GM23248 (cell line): Measurements from ENCODE around the gene VWA1. TPM values are rescaled to one million over a fixed set of nuclear protein-coding genes. Genes with fewer than 3 reads are reported as not detected.
A peak's percentile ranks its signal among the peaks of the same experiment; 100 is the strongest.
"Not testable (repeated sequence)": the region's sequence is repeated elsewhere in the genome, so short reads cannot be mapped to it uniquely, and the experiment has no call there.

Experiments used
- DNase-seq: peaks from one replicate; pipeline ENCODE4 v3.0.0-alpha.2; 2015
- H2AFZ ChIP-seq: fragments of 200-600 bp; sonication (generic); 2 replicates; pipeline ENCODE4 v1.6.1; 2016; ENCODE audit warnings: antibody characterized with exemption
- H3F3A ChIP-seq: fragments of 200-600 bp; sonication (generic); 2 replicates; pipeline ENCODE4 v1.6.1; 2016; ENCODE audit warnings: mild to moderate bottlenecking, antibody characterized with exemption, mixed run types; ENCODE audit not compliant: insufficient read depth
- H3K27ac ChIP-seq: fragments of 200-600 bp; sonication (generic); 2 replicates; pipeline ENCODE4 v1.5.1; 2016; ENCODE audit warnings: mild to moderate bottlenecking
- H3K27me3 ChIP-seq: fragments of 200-600 bp; sonication (generic); replicated peaks from 2 replicates; pipeline ENCODE4 v1.6.1; 2016; ENCODE audit warnings: mild to moderate bottlenecking; ENCODE audit not compliant: insufficient read depth
- H3K36me3 ChIP-seq: fragments of 200-600 bp; sonication (generic); 2 replicates; pipeline ENCODE4 v1.6.1; 2016; ENCODE audit warnings: low read depth, mild to moderate bottlenecking
- H3K4me1 ChIP-seq: fragments of 200-600 bp; sonication (generic); 2 replicates; pipeline ENCODE4 v1.6.1; 2016; ENCODE audit warnings: mild to moderate bottlenecking; ENCODE audit not compliant: insufficient read depth
- H3K4me2 ChIP-seq: fragments of 200-600 bp; sonication (generic); one replicate; pipeline ENCODE4 v1.6.1; 2016; ENCODE audit warnings: mild to moderate bottlenecking; ENCODE audit not compliant: unreplicated experiment
- H3K4me3 ChIP-seq: fragments of 200-600 bp; sonication (generic); 2 replicates; pipeline ENCODE4 v1.5.1; 2016; ENCODE audit warnings: mild to moderate bottlenecking
- H3K79me2 ChIP-seq: fragments of 200-600 bp; sonication (generic); 2 replicates; pipeline ENCODE4 v1.6.1; 2016; ENCODE audit warnings: mild to moderate bottlenecking; ENCODE audit not compliant: insufficient read depth
- H3K9ac ChIP-seq: fragments of 200-600 bp; sonication (generic); 2 replicates; pipeline ENCODE4 v1.6.1; 2016; ENCODE audit warnings: mild to moderate bottlenecking
- H3K9me2 ChIP-seq: fragments of 200-600 bp; sonication (generic); 2 replicates; pipeline ENCODE4 v1.6.1; 2016; ENCODE audit warnings: mixed run types, mild to moderate bottlenecking, moderate library complexity; ENCODE audit not compliant: insufficient read depth
- H3K9me3 ChIP-seq: fragments of 200-600 bp; sonication (generic); one replicate; pipeline ENCODE4 v1.6.1; 2017; ENCODE audit warnings: low read depth
- H4K20me1 ChIP-seq: fragments of 200-600 bp; sonication (generic); 2 replicates; pipeline ENCODE4 v1.6.0; 2016; ENCODE audit not compliant: insufficient read depth
- EZH2 ChIP-seq: fragments of 200-600 bp; sonication (generic); IDR thresholded peaks from 2 replicates; pipeline ENCODE4 v1.6.1; 2018; ENCODE audit warnings: antibody characterized with exemption, mild to moderate bottlenecking; ENCODE audit not compliant: insufficient read depth, poor library complexity, severe bottlenecking
- EZH2phosphoT487 ChIP-seq: fragments of 200-600 bp; sonication (generic); IDR thresholded peaks from 2 replicates; pipeline ENCODE4 v1.6.1; 2018; ENCODE audit warnings: antibody characterized with exemption, moderate library complexity, mild to moderate bottlenecking, low read depth; ENCODE audit not compliant: insufficient read depth
- WGBS, 2 experiments: methylation state at CpG; one replicate each; pipeline ENCODE4 v1.1.6; 2015 to 2017; ENCODE audit warnings: low lambda C conversion rate in 2 of 2, low coverage in 1 of 2; ENCODE audit errors: missing lambda C conversion rate in 2 of 2; 5-methylcytosine and 5-hydroxymethylcytosine counted together
- in situ Hi-C: fragments of 300-500 bp; cut with MboI; formaldehyde crosslinking; loops from 2 replicates; pipeline ENCODE4 v1.15.0; 2020
- polyA plus RNA-seq: library from polyadenylated mRNA; unstranded; fragments of >200 nt; fragmentation: Nextera tagmentation; extraction: Ambion mirVana; gene quantifications from 2 replicates; pipeline ENCODE4 v1.2.1, GENCODE V29; 2016
- total RNA-seq: library from RNA; depleted of rRNA; stranded (reverse); fragments of >200 nt; shearing (Covaris generic); gene quantifications from 2 replicates; pipeline ENCODE4 v1.2.3, GENCODE V29; 2014

VWA1 gene
- total and polyA plus RNA-seq, 2 experiments from 2014 or later = 1.3 to 1.4 TPM

DNA sequence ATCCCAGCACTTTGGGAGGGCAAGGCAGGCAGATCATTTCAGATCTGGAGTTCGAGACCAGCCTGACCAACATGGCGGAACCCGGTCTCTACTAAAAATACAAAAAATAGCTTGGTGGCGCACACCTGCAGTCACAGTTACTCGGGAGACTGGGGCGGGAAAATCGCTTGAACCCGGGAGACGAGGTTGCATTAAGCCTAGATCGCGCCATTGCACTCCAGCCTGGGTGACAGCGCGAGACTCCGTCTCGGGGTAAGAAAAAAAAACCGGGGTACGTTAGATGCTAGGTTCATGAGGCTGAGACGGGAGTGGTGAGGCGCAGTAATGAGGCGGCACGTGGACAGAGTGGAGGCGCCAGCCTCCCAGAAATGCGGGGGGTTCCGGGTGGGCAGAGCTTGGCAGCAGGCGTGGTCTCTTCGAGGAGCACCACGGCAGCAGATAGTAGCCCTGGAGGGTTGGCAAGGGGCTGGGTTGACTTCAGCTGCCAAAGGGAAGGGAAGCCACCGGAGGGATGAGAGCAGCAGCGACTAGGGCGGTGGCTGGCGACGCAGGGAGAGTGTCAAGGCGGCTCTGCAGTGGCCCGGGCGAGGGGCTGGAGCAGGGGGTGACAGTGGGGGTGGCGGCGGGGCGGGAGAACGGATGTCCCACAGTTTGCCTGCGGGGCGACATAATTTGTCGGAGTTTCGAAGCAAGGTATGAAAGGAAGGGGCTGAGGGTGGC, 29.2 kb upstream of the VWA1 start:
- 0 out of 2 replicates have a peak, but pooled peaks cover 3% of the 10 kb centered on the region for H4K20me1 ChIP-seq
- in situ Hi-C loops = no loop called here
- TF ChIP-seq EZH2phosphoT487 (no peak), EZH2 (no peak)
- no peaks in the 10 kb centered on the region for H3K9me2 ChIP-seq
- H3K4me1 ChIP-seq = peaks cover 17% of the 10 kb centered on the region
- H3K9me3 ChIP-seq = no peaks in the 10 kb centered on the region
- H2AFZ ChIP-seq = peak overlapping the region; percentile 82; the same call in 1 of the 2 replicates
- H3K4me3 ChIP-seq = peak overlapping the region; percentile 90
- H3K79me2 ChIP-seq = peaks cover 82% of the 10 kb centered on the region
- H3K9ac ChIP-seq = peak overlapping the region; percentile 96
- 41 to 62% methylated on average over 29 to 43 of the region's 43 CpGs for WGBS, 2 experiments
- H3K4me2 ChIP-seq = peak overlapping the region; percentile 80
- peak; percentile 30 for DNase-seq
- peaks cover 29% of the 10 kb centered on the region for H3F3A ChIP-seq
- H3K36me3 ChIP-seq = 0 out of 2 replicates have a peak, but pooled peaks cover 5% of the 10 kb centered on the region
- peak overlapping the region; percentile 70 for H3K27ac ChIP-seq
- H3K27me3 ChIP-seq = no peaks in the 10 kb centered on the region

DNA sequence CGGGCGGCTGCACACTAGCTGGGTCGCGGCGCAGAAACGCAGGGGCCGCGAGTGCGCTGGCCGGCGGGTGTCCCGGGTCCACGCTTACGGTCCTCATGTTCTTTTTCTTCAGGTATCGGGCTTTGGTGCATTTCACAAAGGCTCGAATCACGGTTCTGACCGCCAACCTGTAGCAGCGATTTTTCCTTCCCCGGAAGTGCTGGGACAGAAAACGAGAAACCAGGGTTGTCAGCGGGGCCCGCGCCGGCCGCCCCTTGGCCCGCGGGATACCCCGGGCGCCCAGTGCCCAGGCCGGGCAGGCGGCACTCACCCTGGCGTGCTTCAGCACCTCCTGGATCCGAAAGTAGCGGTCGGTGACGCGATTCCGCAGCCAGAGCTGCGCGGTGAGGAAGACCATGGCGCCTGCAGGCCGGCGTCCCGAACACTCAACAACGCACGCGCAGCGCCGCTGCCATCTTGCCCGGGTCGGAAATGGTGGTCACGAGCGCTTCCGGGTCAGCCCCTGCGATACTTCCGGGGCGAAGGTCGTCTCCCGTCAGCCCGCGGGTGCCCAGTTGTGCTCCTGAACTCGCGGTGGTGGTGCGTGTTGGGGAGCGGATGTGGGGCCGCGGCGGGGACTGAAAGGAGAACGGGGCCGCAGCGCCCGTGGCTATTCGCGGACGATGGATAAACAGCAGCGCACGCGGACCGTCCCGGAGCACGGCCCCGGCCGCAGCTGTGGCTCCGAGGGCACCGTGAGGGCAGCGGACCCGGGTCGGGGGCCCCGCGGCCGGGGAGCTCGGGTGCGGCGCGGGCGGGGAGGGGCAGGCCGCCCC, 28.5 kb upstream of the VWA1 start, which contains the start of gene MRPL20:
Gene MRPL20 (minus strand): TSS at position 473 of the 815 bp plus-strand sequence. CDS start 76 bp downstream, at position 397.
- H3K9me2 ChIP-seq = no peaks in the 10 kb centered on the region
- H3K79me2 ChIP-seq = peaks cover 74% of the 10 kb centered on the region
- 0 out of 2 replicates have a peak, but pooled peaks cover 3% of the 10 kb centered on the region for H4K20me1 ChIP-seq
- DNase-seq = peak; percentile 97
- peaks cover 17% of the 10 kb centered on the region for H3K4me1 ChIP-seq
- peak within 1 kb of the TSS; percentile 90 for H3K4me3 ChIP-seq
- peak within 1 kb of the TSS; percentile 80 for H3K4me2 ChIP-seq
- H2AFZ ChIP-seq = peak within 1 kb of the TSS; percentile 82
- H3K27ac ChIP-seq = peak within 1 kb of the TSS; percentile 70
- peak within 1 kb of the TSS; percentile 96 for H3K9ac ChIP-seq
- H3K9me3 ChIP-seq = no peaks in the 10 kb centered on the region
- peaks cover 24% of the 10 kb centered on the region for H3F3A ChIP-seq
- 0 out of 2 replicates have a peak, but pooled peaks cover 5% of the 10 kb centered on the region for H3K36me3 ChIP-seq
- 1% methylated on average over 57 to 92 of the region's 98 CpGs for WGBS, 2 experiments
- TF ChIP-seq EZH2phosphoT487 (no peak), EZH2 (no peak)
- no peaks in the 10 kb centered on the region for H3K27me3 ChIP-seq
- in situ Hi-C loops = no loop called here

DNA sequence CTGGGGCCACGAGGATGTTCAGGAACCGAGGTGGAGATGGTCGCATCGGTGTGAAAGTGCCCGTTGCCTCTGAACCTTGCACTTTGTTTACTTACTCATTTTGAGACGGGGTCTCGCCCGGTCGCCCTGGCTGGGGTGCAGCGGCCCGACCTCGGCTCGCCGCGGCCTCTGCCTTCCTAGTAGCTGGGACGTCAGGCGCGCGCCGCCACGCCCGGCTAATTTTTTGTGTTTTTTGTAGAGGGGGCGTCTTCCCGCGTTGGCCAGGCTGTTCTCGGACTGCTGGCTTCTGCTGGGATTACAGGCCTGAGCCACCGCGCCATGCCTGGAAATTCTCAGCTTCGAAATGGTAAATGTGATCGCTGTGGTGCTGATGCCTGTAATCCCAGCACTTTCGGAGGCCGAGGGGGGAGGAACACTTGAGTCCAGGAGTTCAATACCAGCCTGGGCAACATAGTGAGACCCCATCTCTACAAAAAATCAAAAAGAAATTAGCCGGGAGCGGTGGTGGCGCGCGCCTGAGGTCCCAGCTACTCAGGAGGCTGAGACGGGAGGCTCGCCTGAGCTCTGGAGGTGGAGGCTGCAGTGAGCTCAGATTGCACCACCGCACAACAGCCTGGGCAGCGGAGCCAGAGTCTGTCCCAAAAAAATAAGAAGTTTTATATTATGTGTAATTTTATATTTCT, 27.7 kb upstream of the VWA1 start:
- Histone ChIP-seq H3K36me3 (0 out of 2 replicates have a peak, but pooled peaks cover 5% of the 10 kb centered on the region), H3K9ac (peak overlapping the region; percentile 96), H2AFZ (peak overlapping the region; percentile 82), H3K4me2 (peak overlapping the region; percentile 80), H3K9me3 (no peaks in the 10 kb centered on the region), H3K79me2 (peaks cover 67% of the 10 kb centered on the region), H4K20me1 (0 out of 2 replicates have a peak, but pooled peaks cover 3% of the 10 kb centered on the region), H3F3A (peaks cover 17% of the 10 kb centered on the region), H3K9me2 (no peaks in the 10 kb centered on the region), H3K27ac (peak overlapping the region; percentile 70), H3K4me1 (peaks cover 17% of the 10 kb centered on the region), H3K27me3 (no peaks in the 10 kb centered on the region), H3K4me3 (peak overlapping the region; percentile 90)
- TF ChIP-seq EZH2phosphoT487 (no peak), EZH2 (no peak)
- WGBS, 2 experiments = 11 to 14% methylated on average over 35 to 41 of the region's 41 CpGs
- in situ Hi-C loops = no loop called here
- DNase-seq = peak; percentile 76

DNA sequence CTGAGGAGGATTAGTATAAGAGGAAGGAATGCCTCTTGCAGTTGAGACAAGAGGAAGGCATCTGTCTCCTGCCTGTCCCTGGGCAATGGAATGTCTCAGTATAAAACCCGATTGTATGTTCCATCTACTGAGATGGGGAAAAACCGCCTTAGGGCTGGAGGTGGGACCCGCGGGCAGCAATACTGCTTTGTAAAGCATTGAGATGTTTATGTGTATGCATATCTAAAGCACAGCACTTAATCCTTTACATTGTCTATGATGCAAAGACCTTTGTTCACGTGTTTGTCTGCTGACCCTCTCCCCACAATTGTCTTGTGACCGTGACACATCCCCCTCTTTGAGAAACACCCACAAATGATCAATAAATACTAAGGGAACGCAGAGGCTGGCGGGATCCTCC, 25.3 kb upstream of the VWA1 start:
- peaks cover 17% of the 10 kb centered on the region for H3K4me1 ChIP-seq
- H3K4me2 ChIP-seq, H3K27ac ChIP-seq, H3F3A ChIP-seq, H3K9ac ChIP-seq, H3K36me3 ChIP-seq, H3K27me3 ChIP-seq, H2AFZ ChIP-seq, H3K9me2 ChIP-seq, H3K4me3 ChIP-seq, H3K9me3 ChIP-seq, H4K20me1 ChIP-seq, in situ Hi-C loops, DNase-seq: not testable (repeated sequence)
- H3K79me2 ChIP-seq = peaks cover 43% of the 10 kb centered on the region
- WGBS, 2 experiments = 73 to 80% methylated on average over 8 of the region's 8 CpGs
